ENCODE results near the gene LIPI.
"Not testable (repeated sequence)": the region's sequence is repeated elsewhere in the genome, so short reads cannot be mapped to it uniquely, and the experiment has no call there.

Gene LIPI

DNA sequence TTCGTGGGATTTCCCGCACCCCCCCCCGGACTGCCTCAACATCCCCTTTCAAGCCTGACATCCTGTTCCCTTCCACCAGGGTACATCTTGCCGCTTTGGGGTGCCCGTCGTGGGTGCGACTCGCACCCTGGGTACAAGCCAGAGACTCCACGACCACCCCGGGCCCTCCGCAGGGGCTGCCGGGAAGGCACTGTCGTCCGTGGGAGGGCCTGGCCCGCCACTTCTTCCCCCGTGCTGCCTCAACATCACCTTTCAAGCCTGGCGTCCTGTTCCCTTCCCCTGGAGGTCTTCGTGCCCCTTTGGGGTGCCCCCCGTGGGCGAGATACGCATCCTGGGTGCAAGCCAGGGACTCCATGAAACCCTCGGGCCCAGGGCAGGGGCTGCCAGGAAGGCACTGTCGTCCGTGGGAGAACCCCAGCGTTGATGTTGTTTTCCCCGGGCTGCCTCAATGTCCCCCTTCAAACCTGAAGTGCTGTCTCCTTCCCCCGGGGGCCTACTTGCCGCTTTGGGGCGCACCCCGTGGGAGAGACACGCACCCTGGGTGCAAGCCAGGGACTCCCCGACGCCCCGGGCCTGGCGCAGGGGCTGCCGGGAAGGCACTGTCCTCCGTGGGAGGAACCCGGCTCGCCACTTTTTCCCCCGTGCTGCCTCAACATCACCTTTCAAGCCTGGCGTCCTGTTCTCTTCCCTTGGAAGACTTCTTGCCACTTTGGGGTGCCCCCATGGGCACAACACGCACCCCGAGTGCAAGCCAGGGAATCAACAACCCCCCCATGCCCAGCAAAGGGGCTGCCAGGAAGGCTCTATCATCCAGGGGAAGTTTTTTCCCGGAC, 138.6 kb downstream of the LIPI start:
- DNase-seq: no peak

DNA sequence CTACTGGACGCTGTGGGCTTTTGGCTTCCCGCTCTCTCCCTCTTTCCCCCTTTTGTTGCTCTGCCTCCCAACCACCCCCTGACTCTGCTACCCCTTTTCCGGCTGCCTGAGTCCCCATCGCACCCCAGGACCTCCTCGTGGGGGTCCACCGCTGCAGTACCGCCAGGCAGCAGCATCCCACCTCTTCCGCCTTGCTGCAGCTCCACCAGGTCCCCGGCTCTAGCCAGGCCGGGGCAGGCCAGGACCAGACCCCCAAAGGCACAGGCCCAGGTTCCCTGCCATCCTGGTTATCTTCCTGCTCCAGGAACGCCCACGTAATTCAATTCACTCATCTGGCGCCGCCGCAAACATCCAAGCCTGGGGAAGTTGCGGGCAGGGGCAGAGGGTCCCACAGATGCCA, 139.8 kb downstream of the LIPI start:
- no peak for DNase-seq

DNA sequence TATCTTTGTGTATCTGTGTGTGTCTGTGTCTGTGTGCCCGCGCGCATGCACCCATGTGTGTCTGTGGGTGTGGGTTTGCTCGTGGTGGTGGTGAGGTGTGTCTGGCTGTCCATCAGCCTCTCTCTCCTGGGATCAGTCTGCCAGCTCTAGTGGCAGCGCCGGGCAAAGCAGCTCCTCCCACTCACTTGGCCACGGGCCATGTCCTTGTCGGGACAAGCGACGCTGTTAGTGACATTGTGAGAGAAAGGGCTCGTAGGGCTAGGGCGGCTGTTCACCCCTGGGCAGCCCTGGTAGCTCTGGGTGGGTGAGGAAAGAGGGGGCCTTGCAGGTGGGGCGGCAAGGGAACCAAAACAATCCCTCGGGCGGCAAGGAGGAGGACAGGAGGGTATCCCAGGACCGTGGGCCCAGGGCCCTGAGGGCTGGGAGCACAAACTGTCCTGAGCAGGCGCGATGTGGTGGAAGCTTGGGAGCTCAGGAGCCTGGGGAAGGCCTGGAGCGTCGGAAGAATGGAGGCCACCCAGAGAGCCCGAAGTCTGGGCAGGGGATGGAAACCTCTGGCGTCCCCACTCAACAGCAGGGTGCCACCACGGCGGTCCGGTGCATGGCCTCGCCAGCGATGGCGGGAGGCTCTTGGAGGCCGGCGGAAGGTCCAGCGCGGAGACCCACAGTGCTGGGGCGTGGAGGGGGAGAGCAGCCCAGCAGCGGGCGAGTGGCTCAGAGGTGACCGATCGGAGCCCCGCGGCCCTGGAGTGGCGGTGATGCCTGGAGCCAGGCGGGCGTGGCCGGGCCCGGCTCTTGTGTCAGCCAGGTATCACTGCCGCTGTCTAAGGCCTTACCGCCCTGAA, 140.5 kb downstream of the LIPI start:
- DNase-seq: no peak

DNA sequence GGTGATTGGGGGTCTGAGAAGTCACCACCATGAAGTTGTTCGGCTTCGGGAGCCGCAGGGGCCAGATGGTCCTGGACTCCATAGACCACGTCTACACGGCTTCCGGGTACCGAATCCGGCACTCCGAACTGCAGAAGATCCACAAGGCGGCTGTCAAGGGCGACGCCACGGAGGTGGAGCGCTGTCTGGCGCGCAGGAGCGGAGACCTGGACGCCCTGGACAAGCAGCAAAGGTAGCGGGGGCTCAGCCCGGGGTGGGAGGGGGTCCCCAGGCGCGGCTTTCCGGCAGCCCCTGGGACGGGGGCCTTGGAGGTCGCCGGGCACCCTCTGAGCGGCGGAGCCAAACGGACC, 146.5 kb downstream of the LIPI start:
- DNase-seq: no peak

DNA sequence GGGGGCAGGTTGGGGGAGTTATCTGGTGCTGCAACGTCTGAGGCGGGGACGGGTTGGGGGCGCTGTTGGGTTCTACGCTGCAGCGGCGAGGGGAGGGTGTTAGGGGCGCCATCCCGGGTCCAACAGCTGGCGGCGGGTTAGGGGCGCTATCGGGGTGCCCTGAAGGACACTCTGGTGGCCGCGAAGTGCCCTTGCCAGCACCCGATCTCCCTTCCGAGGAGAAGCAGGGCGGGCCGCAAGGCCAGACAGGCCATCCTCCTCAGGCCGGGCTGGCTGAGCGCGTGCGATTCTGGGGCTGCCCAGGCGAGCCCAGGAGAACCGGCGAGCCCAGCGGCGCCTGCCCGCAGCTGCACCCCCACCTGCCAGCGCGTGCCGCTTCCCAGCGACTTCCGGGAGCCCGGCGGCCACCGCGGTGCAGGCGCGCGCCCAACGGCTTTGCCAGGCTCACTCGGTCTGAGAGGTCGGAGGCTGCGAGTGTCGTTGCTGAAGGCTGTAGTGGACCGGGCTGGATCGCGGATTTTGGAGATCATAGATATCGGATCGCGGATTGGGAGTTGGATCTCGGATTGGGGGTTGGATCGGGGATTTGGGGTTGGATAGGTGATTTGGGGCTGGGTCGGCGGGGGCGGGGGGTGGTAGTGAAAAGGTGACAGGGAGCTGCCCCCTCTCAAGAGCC, 147.0 kb downstream of the LIPI start:
- not testable (repeated sequence) for DNase-seq

DNA sequence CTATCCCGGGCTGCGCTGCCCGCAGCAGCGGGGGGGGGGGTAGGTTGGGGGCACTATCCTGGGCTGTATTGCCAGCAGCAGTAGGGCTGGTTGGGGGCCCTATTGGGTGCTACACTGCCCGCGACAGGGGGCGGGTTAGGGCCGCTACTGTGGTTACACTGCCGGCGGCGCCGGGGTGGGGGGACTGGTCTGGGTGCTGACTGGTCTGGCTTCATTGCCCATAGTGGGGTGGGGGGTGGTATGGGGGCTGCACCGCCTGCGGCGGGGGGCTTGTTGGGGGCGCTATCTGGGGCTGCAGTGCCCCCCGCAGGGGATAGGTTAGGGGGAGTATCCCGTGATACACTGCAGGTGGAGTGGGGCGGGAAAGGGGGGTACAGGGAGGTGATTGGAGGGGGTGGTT, 148.1 kb downstream of the LIPI start:
- not testable (repeated sequence) for DNase-seq

DNA sequence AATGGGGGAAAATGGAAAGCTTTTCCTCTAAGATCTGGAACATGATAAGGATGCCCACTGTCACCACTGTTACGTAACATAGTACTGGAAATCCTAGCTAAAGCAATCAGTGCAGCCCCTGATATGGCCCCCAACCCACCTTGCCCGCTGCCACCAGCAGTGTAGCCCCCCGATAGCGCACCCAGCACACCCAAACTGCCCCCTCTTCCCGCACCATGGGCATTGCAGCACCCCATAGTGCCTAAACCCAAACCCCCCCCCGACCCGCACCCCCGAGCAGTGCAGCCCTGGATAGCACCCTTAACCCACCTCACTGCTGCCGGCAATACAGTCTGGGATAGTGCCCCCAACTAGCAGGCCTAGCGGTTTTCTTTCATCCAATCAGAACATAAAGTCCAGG, 148.9 kb downstream of the LIPI start:
- DNase-seq: not testable (repeated sequence)

- DNase-seq: not testable (repeated sequence)
These were observed 151.6 kb downstream of the LIPI start for GRCh38 chr21:14058995-14059627.

Data from bone marrow (tissue), 2 donors.